SK-N-MC (cell line): ENCODE data around the gene SAMSN1.

Experiments used
- DNase-seq: peaks from one replicate; pipeline ENCODE4 v3.0.0-alpha.2; 2011; ENCODE audit warnings: low read depth, low spot score
- H3K27ac ChIP-seq: fragments of 200-600 bp; sonication (generic); 2 replicates; pipeline ENCODE4 v1.5.1; 2016; ENCODE audit warnings: mixed run types
- H3K36me3 ChIP-seq: fragments of 200-600 bp; sonication (generic); 2 replicates; pipeline ENCODE4 v1.6.1; 2017; ENCODE audit warnings: antibody characterized with exemption, low read length, mixed read lengths; ENCODE audit not compliant: insufficient read depth
- H3K4me3 ChIP-seq: fragments of 200-600 bp; sonication (generic); 2 replicates; pipeline ENCODE4 v1.5.1; 2016
- H3K9ac ChIP-seq: fragments of 200-600 bp; sonication (generic); 2 replicates; pipeline ENCODE4 v1.8.0; 2017; ENCODE audit warnings: mixed run types, mixed read lengths; ENCODE audit not compliant: insufficient read length
- H3K9me3 ChIP-seq: fragments of 200-600 bp; sonication (generic); 2 replicates; pipeline ENCODE4 v1.6.1; 2017; ENCODE audit warnings: low read depth, mild to moderate bottlenecking, antibody characterized with exemption, low read length, moderate library complexity, mixed read lengths
- EZH2 ChIP-seq: fragments of 200-600 bp; sonication (generic); IDR thresholded peaks from one replicate; pipeline ENCODE4 v1.6.1; 2017; ENCODE audit warnings: antibody characterized with exemption
- FOXP2 ChIP-seq: optimal IDR thresholded peaks from 2 replicates; pipeline ENCODE3; 2011; ENCODE audit warnings: mild to moderate bottlenecking, moderate library complexity; ENCODE audit not compliant: insufficient read depth; ENCODE audit errors: extremely low read length, control extremely low read depth
- POLR2AphosphoS5 ChIP-seq: IDR thresholded peaks from 2 replicates; pipeline ENCODE4 v1.6.1; 2012; ENCODE audit warnings: mild to moderate bottlenecking, low read depth, low read length, borderline replicate concordance

Gene SAMSN1

GRCh38 chr21:14587266-14587665 is 41.2 kb upstream of the SAMSN1 start:
- no peak for TF ChIP-seq EZH2
- H3K9me3 ChIP-seq: no peaks in the 10 kb centered on the region
- no peak overlapping the region for H3K9ac ChIP-seq
- H3K36me3 ChIP-seq: no peaks in the 10 kb centered on the region
- no peak overlapping the region for H3K27ac ChIP-seq
- no peak overlapping the region for H3K4me3 ChIP-seq
- no peak for DNase-seq

- H3K27ac ChIP-seq: no peak overlapping the region
Measured at GRCh38 chr21:14585122-14585521, 39.0 kb upstream of the SAMSN1 start.

GRCh38 chr21:14584357-14585095 is 38.4 kb upstream of the SAMSN1 start:
- Histone ChIP-seq H3K9me3 (no peaks in the 10 kb centered on the region), H3K9ac (no peak overlapping the region), H3K4me3 (no peak overlapping the region), H3K27ac (no peak overlapping the region), H3K36me3 (no peaks in the 10 kb centered on the region)
- no peak for DNase-seq
- TF ChIP-seq POLR2AphosphoS5: no peak
- TF ChIP-seq FOXP2: no peak
- no peak for TF ChIP-seq EZH2

More at GRCh38 chr21:14585122-14585521, 39.0 kb upstream of the SAMSN1 start:
- no peak for DNase-seq
- H3K9ac ChIP-seq: no peak overlapping the region
- no peak overlapping the region for H3K4me3 ChIP-seq
- H3K36me3 ChIP-seq: no peaks in the 10 kb centered on the region
- TF ChIP-seq POLR2AphosphoS5 (no peak), FOXP2 (no peak), EZH2 (no peak)
- no peaks in the 10 kb centered on the region for H3K9me3 ChIP-seq

- H3K9ac ChIP-seq: no peak overlapping the region
- no peak overlapping the region for H3K4me3 ChIP-seq
- H3K27ac ChIP-seq: no peak overlapping the region
- TF ChIP-seq POLR2AphosphoS5: no peak
- TF ChIP-seq EZH2: no peak
- no peak for TF ChIP-seq FOXP2
- H3K36me3 ChIP-seq: no peaks in the 10 kb centered on the region
- no peak for DNase-seq
- no peaks in the 10 kb centered on the region for H3K9me3 ChIP-seq
Measured at GRCh38 chr21:14583629-14584255, 37.6 kb upstream of the SAMSN1 start.

- Histone ChIP-seq H3K4me3 (no peak overlapping the region), H3K9ac (no peak overlapping the region), H3K9me3 (no peaks in the 10 kb centered on the region), H3K36me3 (no peaks in the 10 kb centered on the region), H3K27ac (no peak overlapping the region)
- no peak for DNase-seq
- TF ChIP-seq EZH2 (no peak), POLR2AphosphoS5 (no peak), FOXP2 (no peak)
Measured at GRCh38 chr21:14582934-14583628, 37.0 kb upstream of the SAMSN1 start.

GRCh38 chr21:14581902-14582457 is 35.9 kb upstream of the SAMSN1 start:
- Histone ChIP-seq H3K9me3 (no peaks in the 10 kb centered on the region), H3K36me3 (no peaks in the 10 kb centered on the region), H3K9ac (no peak overlapping the region), H3K4me3 (no peak overlapping the region), H3K27ac (no peak overlapping the region)
- TF ChIP-seq POLR2AphosphoS5: no peak
- TF ChIP-seq FOXP2: no peak
- TF ChIP-seq EZH2: no peak
- no peak for DNase-seq

GRCh38 chr21:14573244-14573643 is 27.1 kb upstream of the SAMSN1 start:
- TF ChIP-seq EZH2 (no peak), FOXP2 (no peak), POLR2AphosphoS5 (no peak)
- H3K9me3 ChIP-seq: no peaks in the 10 kb centered on the region
- H3K4me3 ChIP-seq: no peak overlapping the region
- H3K27ac ChIP-seq: no peak overlapping the region
- H3K36me3 ChIP-seq: no peaks in the 10 kb centered on the region
- DNase-seq: no peak
- H3K9ac ChIP-seq: no peak overlapping the region

GRCh38 chr21:14572204-14572780 is 26.2 kb upstream of the SAMSN1 start:
- TF ChIP-seq FOXP2 (no peak), EZH2 (no peak), POLR2AphosphoS5 (no peak)
- H3K27ac ChIP-seq: no peak overlapping the region
- no peak overlapping the region for H3K4me3 ChIP-seq
- no peaks in the 10 kb centered on the region for H3K9me3 ChIP-seq
- H3K9ac ChIP-seq: no peak overlapping the region
- H3K36me3 ChIP-seq: no peaks in the 10 kb centered on the region
- DNase-seq: no peak
